COR-L47 (cell line): ENCODE data around the gene KLHL34.

Source experiments
- DNase-seq: peaks from one replicate; lab custom pipeline; 2025; lab: John Stamatoyannopoulos, UW

KLHL34 gene, protein sequence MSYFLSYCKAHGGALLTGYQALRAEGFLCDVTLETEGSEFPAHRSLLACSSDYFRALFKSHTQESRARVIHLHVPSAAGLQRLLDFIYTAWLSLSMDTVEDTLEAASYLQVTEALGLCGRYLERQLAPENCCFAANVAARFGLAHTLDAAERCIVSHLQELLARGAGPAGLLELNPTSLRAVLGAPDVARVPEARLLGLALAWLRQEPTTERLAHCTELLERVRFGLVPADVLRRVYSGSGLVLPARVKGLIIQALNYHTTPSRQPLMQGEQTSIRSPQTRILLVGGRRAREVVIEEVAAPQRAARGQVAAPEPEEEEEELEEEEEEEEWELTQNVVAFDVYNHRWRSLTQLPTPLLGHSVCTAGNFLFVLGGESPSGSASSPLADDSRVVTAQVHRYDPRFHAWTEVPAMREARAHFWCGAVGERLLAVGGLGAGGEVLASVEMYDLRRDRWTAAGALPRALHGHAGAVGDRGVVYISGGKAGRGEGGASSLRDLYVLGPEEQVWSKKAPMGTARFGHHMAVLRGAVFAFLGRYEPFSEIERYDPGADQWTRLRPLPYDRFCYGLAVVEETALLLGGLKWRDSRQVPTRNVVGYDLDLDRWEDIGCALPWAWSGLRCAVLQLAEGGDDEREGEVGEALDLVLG

DNA sequence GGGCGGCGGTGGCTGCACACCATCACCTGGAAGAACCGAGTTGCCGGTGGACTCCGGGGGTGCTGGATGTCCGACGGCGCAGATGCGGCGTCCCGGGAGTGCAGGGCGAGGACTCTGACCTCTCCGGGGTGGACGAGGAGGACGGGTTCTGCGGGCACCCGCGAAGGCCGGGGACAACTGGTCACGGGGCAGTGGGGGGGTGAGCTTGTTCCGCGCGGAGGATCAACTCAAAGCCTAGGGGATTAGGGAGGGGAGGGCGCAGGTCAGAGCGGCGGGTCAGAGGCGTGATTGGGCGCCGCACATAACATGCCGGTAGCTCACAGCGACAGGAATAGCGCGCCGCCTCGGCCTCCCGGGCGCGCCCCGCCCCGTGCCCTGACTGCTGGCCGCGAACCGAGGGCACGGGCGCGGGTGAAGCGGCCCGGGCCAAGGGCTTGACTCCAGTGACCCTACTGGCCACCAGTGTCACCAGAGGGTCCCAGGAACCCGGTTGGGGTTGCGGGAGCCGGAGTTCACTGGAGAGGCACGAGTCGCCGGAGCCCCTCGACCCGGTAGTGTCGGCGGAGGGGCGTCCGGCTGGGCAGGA lies at the start of gene KLHL34:
Gene KLHL34 (minus strand): TSS at position 179 of the 586 bp plus-strand sequence. CDS start 542 bp downstream, outside the sequence.
- no peak for DNase-seq

DNA sequence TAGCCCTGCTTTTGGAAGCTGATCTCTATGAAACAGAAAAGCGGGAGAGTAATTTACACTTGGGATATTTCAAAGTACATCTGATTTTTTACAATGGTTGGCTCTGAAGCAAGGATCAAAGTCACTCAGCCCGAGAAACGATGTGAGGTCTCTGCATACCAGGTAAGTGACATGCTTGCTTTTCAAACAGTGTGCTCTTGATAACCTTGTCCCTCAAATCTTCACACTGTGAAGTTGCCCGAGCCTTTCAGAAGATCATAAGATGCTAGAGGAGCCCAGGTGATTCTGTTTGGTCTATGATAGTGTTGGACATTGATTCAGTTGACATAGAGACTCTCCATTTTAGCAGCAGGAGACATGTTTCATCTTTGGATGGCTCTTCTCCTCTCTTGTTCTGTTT lies 47.1 kb upstream of the KLHL34 start:
- no peak for DNase-seq

DNA sequence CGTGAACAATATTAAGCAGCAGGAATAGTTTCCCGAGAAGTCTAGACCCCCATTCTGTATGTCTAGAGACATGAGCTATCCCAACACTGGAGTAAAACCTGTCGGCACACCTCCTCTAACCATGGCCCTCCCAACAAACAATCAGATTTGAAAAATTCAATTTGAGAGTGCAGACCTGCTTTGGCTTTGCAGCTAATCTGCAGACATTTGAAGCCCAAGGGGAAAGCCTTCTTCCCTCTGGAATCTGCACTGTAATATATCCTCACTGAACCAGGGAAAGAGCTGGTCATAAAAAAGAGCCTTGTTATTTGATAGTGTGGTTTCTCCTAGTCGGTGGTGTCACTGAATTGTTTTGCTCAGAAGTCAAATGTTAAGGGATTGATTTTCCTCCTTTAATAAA lies 44.6 kb upstream of the KLHL34 start:
- no peak for DNase-seq

DNA sequence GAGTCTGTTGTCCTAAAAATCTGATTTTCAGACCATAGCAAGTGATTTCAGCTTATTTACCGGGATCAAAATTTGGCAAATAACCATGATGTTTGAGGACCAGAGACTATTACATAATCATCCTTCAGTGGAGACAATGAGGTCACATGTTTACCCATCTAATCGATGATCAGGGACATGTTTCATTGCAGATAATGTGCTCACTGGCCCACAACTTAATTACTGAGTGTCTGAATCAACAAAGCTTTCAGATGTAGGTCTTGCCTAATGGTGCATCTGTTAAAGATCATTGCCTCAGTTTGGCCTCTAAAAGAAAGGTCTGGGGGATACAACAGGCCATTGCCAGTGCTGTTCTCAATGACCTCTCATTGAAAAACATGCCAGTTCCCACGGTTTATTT lies 42.8 kb upstream of the KLHL34 start:
- no peak for DNase-seq

DNA sequence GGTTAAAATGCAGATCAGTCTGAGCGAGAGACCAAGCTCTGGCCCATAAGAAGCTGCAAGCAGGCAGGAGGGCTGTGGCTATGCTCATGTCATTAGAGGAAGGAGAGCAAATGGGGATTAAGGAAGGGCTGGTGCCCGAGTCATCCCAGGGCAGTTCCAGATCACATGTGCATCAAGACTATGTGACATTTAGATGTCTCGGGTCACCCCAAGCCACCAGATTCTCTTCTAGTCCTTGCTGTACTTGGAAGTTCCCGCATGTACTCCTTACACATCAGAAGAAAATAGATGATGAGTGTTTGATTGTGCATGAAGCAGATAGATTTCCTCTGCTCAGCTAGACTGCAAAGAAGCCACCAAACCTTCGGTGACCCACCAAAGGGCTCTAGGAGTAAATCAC lies 42.1 kb upstream of the KLHL34 start:
- DNase-seq = no peak

DNA sequence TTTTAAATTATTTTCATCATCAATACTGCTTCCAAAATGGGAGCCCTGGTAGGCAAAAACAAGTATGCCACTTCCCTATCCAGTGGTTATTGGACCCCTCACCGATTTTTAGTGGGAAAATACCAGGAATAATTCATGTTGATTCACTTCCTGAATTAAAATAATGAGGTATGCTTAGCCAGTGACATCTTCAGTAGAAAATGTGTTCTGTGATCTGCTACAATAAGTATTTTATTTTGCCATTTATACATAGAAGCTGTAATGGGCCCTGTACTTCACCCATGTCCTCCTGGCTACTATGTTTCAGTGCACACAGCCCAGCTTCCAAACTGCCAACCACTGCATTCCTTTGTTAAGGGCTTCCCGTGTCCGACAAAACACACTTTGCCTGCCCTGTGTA lies 41.0 kb upstream of the KLHL34 start:
- no peak for DNase-seq

DNA sequence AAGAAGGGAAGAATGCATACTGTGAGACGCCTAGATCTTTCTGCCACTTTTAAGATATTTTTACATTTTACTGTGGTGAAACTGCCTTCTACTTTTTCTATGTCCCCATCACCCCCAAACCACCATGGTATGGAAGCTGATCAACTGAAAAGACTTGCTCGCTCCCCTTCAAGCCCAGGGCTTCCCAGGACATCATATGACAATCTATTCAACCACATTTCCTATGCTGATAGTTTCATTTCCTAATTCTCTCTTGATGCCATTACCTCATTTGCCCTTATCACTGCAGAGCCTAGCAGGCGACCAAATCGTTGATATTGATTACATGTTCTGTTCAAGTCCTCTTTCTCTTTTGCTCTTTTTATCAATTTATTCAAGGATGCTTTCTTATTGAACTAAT lies 40.1 kb upstream of the KLHL34 start:
- no peak for DNase-seq

DNA sequence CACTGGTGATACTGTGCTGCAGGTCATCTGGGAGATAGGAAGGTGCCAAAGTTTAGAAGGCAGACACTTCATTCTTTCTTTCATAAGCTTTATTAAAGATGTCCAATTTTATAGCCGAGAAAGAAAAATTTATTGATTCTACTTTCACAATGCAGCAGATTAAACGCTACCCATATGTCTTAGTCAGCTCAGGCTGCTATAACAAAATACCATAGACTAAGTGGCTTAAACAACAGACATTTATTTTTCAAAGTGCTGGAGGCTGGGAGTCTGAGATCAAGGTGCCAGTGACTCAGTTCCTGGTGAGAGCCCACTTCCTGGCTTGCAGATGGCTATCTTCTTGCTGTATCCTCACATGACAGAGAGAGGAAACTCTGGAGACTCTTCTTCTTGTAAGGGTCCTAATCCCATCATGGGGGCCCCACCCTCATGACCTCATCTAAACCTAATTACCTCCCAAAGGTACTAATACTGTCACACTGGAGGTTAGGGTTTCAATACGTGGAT lies 33.4 kb upstream of the KLHL34 start:
- DNase-seq = no peak

DNA sequence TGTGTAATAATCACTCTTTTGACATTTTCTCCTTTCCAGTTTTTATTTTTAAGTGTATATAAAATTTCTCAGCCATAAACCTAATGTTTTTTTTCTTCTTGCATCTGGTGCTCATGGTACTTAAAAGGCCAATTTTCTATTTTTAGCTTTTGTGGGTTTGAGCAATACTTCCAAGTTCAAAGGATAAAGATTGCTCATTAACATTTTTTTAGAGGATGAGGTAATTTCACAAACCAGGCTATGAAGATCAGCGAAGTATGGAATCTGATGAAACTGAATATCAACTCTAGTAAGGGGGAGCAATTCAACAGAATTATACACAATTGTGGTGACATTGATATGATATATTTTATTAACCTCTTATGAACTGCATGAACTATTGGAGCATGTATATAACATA lies 25.8 kb upstream of the KLHL34 start:
- DNase-seq = no peak

DNA sequence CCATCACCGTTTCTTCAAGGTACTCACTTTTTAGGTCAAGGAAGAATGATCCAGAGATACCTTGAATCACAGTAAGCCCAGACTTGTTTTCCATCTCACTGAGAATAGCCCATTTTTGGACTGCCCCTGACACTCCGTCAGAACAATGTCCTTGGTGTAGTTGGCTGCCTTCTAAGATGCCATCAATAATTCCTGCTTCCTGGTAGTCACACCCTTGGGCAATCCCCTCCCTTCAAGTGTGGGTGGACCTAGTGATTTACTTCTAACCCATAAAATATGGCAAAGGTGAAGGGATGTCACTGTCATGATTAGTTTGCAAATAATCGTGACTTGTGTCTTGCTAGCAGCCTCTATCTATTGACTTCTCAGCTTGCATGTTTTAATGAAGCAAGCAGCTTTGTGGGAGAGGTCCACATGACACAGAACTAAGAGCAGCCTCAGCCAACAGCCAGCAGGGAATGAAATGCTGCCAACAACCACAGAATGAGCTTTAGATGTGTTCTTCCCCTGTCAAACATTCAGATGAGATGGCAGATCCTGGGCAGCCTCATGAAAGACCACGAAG lies 20.0 kb upstream of the KLHL34 start:
- no peak for DNase-seq

DNA sequence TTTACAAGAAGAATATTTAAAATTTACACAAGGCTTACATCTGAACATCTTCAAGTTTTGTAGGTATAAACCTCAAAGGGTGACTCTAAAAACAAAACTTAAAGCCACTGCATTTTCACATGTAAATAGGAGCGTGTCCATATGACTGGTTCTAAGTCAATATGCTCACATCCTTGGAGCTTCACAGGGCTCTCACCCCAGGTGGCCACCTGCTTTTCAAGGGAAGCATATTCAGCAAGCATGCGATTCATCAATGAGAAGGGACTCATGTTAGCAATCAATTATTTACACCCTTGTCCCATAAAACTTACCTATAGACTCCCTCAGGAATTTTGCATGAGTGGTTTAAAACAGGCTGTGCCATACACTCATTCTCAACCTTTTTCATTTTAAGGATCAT lies 17.8 kb upstream of the KLHL34 start:
- DNase-seq = no peak

DNA sequence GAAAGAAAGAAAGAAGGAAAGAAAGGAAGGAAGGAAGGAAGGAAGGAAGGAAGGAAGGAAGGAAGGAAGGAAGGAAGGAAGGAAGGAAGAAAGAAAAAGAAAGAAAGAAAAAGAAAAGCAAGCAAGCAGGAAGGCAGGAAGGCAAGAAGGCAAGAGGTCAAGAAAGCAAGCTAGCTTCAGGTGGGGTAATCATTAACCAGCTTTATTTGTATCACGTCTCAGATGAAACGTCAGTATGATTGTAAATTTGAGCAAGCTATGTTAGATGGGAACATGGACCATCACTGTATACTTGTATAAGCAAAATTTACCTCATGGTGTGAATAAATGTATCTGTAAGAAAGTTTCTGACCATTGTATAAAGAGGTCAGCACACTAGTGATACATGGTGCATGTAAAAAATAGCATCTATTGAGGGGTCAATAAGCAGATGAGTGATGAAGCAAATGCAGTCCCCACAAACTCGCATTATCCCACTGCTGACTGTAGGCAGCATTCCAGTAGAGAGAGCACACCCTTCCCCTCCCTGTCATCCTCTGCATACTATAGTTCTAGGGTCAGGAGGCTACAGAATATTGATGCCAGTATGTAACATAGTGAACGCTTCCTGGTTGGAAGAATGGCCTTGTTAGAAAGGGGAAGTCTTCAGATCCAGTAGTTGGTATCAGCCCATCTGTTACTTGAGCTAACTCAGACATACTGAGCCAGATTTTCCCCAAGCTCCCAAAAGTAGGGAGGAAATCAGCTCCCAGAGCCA lies 16.5 kb upstream of the KLHL34 start:
- no peak for DNase-seq

DNA sequence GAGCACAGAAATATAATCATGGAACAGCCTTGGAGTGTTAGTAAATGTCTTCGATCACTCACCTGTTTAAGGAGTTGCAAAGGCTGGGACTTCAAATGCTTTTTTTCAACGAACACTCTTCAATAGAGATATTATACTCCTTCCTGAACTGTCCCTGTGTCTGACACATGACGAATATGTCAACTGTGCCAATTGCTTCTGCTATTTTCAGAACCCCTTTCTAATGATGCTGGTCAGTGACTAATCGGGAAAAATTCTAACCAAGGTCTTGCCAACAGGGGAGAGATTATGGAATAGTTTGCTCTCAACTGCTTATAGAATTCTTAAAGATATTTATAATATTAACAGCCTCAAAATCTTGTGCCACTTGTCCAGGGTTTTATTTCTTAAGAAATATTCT lies 8.5 kb upstream of the KLHL34 start:
- DNase-seq = no peak

DNA sequence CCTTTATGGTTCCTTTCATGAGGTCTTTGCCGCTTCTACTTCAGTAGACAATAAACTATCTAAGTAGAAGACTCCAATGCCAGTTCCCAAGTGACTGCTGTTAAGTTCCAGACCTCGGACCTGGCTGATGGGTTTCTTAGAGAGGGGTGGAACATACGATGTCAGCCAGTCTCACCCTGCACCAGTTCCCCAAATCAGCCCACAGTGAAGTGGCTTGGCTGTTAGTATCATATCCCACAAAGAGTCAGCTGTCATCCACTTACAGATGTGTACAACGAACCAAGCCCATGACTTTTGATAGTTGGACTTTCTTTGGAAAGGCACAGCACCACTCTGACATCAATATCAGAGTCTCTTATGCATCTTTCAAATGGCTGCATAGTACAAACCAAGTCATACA lies 8.1 kb upstream of the KLHL34 start:
- DNase-seq = no peak

DNA sequence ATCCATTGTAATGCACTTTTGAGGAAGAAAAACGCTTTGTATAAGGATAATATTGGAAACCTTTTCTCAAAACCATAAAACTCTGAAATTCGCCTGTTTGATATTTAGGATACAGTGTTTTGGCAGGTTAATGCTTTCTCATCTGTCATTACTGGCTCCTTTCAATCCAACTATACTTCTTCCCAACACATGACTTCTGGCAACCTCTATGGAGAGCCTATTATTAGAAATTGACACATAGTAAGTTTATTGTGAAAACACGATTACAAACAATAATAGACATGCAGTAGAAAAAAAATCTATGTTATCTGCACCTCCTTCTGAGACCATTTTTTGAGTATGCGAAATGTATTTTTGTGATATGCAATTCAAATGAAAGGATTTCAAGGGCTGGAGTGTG lies 4.6 kb upstream of the KLHL34 start:
- no peak for DNase-seq

DNA sequence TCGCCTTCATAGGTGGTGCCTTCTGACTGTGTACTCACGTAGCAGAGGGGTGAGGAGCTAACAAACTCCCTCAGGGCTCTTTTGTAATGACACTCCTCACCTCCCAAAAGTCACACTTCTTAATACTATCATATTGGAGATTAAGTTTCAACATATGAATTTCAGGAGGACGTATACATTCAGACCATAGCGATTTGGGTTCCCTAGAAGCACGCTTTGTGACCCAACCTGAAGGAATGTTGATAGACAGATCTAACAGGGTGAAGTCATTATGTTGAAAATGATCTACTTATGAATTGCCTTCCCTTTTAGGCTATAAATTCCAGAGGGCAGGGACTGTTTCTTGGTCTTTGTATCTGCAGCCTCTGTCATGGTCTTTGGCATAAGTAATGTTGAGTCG lies 3.2 kb upstream of the KLHL34 start:
- DNase-seq = no peak

DNA sequence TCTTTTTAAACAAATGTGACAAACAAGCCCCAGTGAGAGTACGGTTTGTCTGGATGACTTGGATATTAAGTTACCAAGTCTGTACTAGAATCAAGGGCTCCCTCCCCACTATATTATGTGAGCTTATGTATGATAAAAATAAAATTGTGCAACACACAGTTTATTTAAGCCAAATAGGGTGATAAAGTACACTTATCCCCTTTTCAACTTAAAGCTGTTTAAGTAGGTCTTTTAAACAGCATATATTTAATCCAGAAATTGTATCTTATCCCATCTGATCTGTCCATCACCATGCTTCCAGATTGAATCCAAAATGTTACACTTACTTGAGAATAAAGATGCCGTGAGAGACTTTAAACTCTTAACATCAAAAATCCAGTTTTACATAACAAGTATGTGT lies 2.0 kb upstream of the KLHL34 start:
- DNase-seq = no peak

DNA sequence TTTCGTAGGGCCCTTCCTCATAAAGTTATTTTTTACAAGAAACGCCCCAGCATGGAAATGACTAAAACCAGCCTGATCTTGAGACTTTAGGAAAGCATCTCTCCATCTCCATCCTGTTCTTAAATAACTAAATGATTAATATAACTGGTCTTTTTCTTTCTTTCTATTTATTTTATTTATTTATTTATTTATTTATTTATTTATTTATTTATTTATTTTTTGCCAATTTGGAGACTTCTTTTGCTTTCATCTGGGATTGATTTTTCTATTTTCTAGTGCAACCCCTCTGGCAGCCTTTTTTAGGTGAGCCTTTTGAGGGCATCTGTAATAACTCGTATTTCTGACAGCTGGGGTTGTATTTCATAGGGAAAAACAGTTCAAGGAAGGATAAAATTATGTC lies 1.2 kb upstream of the KLHL34 start:
- DNase-seq = no peak

DNA sequence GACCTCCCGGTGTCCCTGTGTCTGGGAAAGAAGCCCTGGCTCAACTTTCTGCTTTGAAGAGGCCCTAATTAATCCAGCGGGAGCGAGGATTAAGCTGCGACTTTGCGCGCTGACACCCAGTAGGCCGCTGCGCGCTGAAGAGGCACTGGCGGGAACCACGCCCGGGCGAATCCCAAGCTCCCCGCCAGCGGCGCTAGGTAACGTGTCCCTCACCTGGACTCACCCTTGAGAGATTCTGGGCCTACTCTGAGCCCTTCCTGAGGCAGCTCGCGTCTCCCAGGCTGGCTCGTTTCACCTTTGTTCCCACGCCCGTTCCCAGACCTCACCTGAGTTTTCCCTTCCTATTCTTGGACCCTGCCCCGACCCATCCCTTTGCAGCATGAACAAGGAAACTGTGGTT lies 616 bp upstream of the KLHL34 start:
- DNase-seq = no peak

DNA sequence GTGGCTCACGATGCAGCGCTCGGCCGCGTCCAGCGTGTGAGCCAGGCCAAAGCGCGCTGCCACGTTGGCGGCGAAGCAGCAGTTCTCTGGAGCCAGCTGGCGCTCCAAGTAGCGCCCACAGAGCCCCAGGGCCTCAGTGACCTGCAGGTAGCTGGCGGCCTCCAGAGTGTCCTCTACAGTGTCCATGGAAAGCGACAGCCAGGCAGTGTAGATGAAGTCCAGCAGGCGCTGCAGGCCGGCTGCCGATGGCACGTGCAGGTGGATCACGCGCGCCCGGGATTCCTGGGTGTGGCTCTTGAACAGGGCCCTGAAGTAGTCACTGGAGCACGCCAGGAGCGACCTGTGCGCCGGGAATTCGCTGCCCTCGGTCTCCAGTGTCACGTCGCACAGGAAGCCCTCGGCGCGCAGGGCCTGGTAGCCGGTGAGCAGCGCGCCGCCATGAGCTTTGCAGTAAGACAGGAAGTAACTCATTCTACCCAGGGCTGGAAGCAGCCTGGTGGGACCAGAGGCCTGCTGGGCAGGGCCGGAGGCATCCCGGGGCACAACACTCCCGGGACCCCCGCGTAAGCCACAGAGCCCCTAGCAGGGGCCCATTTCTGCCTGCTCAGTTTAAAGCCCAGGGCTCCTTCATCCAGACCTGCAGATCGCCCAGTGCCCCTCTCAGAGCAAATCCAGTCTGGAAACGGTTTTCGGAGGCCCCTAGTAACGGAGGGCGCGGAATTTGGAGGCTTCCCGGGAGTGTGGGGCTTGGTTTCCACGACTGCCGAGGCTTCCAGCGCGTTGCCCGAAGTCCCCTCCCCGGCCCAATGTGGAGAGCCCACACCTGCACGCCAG lies 595 bp downstream of the KLHL34 start:
- no peak for DNase-seq

DNA sequence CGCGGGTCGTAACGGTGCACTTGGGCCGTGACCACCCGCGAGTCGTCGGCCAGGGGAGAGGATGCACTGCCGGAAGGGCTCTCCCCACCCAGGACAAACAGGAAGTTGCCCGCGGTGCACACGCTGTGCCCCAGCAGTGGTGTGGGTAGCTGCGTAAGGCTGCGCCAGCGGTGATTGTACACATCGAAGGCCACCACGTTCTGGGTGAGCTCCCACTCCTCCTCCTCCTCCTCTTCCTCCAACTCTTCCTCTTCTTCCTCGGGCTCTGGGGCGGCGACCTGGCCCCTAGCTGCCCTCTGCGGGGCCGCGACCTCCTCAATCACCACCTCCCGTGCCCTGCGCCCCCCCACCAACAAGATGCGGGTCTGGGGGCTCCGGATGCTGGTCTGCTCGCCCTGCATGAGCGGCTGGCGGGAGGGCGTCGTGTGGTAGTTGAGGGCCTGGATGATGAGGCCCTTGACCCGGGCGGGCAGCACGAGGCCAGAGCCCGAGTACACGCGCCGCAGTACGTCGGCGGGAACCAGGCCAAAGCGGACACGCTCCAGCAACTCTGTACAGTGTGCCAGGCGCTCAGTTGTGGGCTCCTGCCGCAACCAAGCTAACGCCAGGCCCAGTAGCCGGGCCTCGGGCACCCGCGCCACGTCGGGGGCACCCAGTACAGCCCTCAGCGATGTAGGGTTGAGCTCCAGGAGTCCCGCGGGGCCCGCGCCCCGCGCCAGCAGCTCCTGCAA lies 1.4 kb downstream of the KLHL34 start:
- DNase-seq = no peak
